HG02840 (cell line): Measurements from ENCODE around the gene METTL24.
"Not testable (repeated sequence)": the region's sequence is repeated elsewhere in the genome, so short reads cannot be mapped to it uniquely, and the experiment has no call there.

Source experiments
- ATAC-seq: cut with Tn5 transposase; IDR thresholded peaks from one replicate; pipeline ENCODE4 v1.9.1; 2021; ENCODE audit warnings: mild to moderate bottlenecking, moderate library complexity, moderate number of reproducible peaks; ENCODE audit not compliant: unreplicated experiment, low FRiP score

The METTL24 gene

GRCh38 chr6:110317646-110318045, 40.5 kb downstream of the METTL24 start:
- no peak for ATAC-seq

- ATAC-seq, result no peak
These were observed 41.0 kb downstream of the METTL24 start for GRCh38 chr6:110317189-110317588.

GRCh38 chr6:110315869-110316398, 42.2 kb downstream of the METTL24 start:
- no peak for ATAC-seq

GRCh38 chr6:110315207-110315868, 42.8 kb downstream of the METTL24 start:
- no peak for ATAC-seq

- ATAC-seq, result no peak
These were observed 47.2 kb downstream of the METTL24 start for GRCh38 chr6:110310861-110311446.

- not testable (repeated sequence) for ATAC-seq
These were observed 48.7 kb downstream of the METTL24 start for GRCh38 chr6:110309432-110309831.

GRCh38 chr6:110307368-110307767, 50.8 kb downstream of the METTL24 start:
- no peak for ATAC-seq

GRCh38 chr6:110305832-110306231, 52.3 kb downstream of the METTL24 start:
- ATAC-seq, result not testable (repeated sequence)

GRCh38 chr6:110303692-110304091, 54.5 kb downstream of the METTL24 start:
- ATAC-seq, result not testable (repeated sequence)

- no peak for ATAC-seq
These were observed 59.2 kb downstream of the METTL24 start for GRCh38 chr6:110298916-110299315.

- ATAC-seq, result no peak
These were observed 59.7 kb downstream of the METTL24 start for GRCh38 chr6:110298411-110298810.

GRCh38 chr6:110296241-110297025, 61.7 kb downstream of the METTL24 start:
- ATAC-seq, result no peak

- no peak for ATAC-seq
These were observed 62.5 kb downstream of the METTL24 start for GRCh38 chr6:110295451-110296165.

GRCh38 chr6:110287462-110288341, 70.4 kb downstream of the METTL24 start:
- ATAC-seq, result no peak

GRCh38 chr6:110285306-110286060, 72.7 kb downstream of the METTL24 start:
- ATAC-seq, result no peak

GRCh38 chr6:110284855-110285254, 73.3 kb downstream of the METTL24 start:
- no peak for ATAC-seq

- no peak for ATAC-seq
These were observed 74.5 kb downstream of the METTL24 start for GRCh38 chr6:110283657-110284056.

- no peak for ATAC-seq
These were observed 75.7 kb downstream of the METTL24 start for GRCh38 chr6:110282412-110282811.

GRCh38 chr6:110277100-110277665, 81.0 kb downstream of the METTL24 start:
- ATAC-seq, result no peak
